B cell (primary cell): ENCODE measurements around the gene PSEN1.

Source experiments
- CTCF ChIP-seq: fragments of 200-600 bp; IDR thresholded peaks from one replicate; pipeline ENCODE4 v1.8.0; 2022; ENCODE audit warnings: antibody characterized with exemption, mild to moderate bottlenecking
- EZH2 ChIP-seq: IDR thresholded peaks from 2 replicates; pipeline ENCODE4 v1.6.1; 2012; ENCODE audit warnings: borderline replicate concordance, low read depth, mild to moderate bottlenecking, moderate library complexity, low read length; ENCODE audit not compliant: insufficient read depth, poor library complexity, severe bottlenecking

- no peak for TF ChIP-seq CTCF
- TF ChIP-seq EZH2, result no peak
These were observed 114.6 kb downstream of the PSEN1 start for GRCh38 chr14:73250781-73251500.
